GM12891 (cell line): ENCODE results near the gene CPS1.

Source experiments
- POLR2A ChIP-seq: IDR thresholded peaks from 2 replicates; pipeline ENCODE4 v1.6.1; 2011; ENCODE audit warnings: low read depth, low read length, control low read depth
- POLR2AphosphoS5 ChIP-seq: IDR thresholded peaks from 2 replicates; pipeline ENCODE4 v1.6.1; 2011; ENCODE audit warnings: low read depth, low read length, control low read depth
- SPI1 ChIP-seq: IDR thresholded peaks from 2 replicates; pipeline ENCODE4 v1.6.1; 2011; ENCODE audit warnings: low read depth, low read length, control low read depth
- TAF1 ChIP-seq: IDR thresholded peaks from 2 replicates; pipeline ENCODE4 v1.6.1; 2011; ENCODE audit warnings: low read depth, low read length, control low read depth

- no peak for TF ChIP-seq SPI1
- no peak for TF ChIP-seq POLR2A
- no peak for TF ChIP-seq POLR2AphosphoS5
- TF ChIP-seq TAF1 = no peak
Measured at GRCh38 chr2:210647151-210647550, 90.8 kb downstream of the CPS1 start.
